DND-41 (cell line): ENCODE measurements around the gene C11orf98.

Experiments
- ATAC-seq: fragments of 200-7000 bp; cut with Tn5 transposase; 3 replicates; pipeline ENCODE4 v1.9.1; 2021; ENCODE audit warnings: low read depth; ENCODE audit not compliant: insufficient read depth
- DNase-seq: peaks from one replicate; pipeline ENCODE4 v3.0.0-alpha.2; 2020
- H2AFZ ChIP-seq: 2 replicates; pipeline ENCODE4 v1.6.0; 2012; ENCODE audit warnings: low read depth, low read length
- H3K27ac ChIP-seq: 2 replicates; pipeline ENCODE4 v1.5.1; 2012; ENCODE audit warnings: low read length, inconsistent platforms
- H3K27me3 ChIP-seq: fragments of 200-600 bp; sonication (generic); 2 replicates; pipeline ENCODE4 v1.6.0; 2012; ENCODE audit warnings: low read length, mild to moderate bottlenecking, inconsistent platforms; ENCODE audit not compliant: insufficient read depth, poor library complexity
- H3K36me3 ChIP-seq: 2 replicates; pipeline ENCODE4 v1.5.1; 2012; ENCODE audit warnings: low read length, inconsistent platforms; ENCODE audit not compliant: insufficient read depth
- H3K4me1 ChIP-seq: 2 replicates; pipeline ENCODE4 v1.5.1; 2012; ENCODE audit warnings: mild to moderate bottlenecking, low read length; ENCODE audit not compliant: insufficient read depth
- H3K4me2 ChIP-seq: 2 replicates; pipeline ENCODE4 v1.6.0; 2012; ENCODE audit warnings: mild to moderate bottlenecking, moderate library complexity, low read length, inconsistent platforms; ENCODE audit not compliant: insufficient read depth
- H3K4me3 ChIP-seq, 2 experiments: fragments of 200-600 bp in 1 of 2; shearing (Covaris generic) in 1 of 2; 2 replicates each; pipeline ENCODE4 v1.5.1; 2012 to 2016; ENCODE audit warnings: inconsistent platforms in 2 of 2, low read length in 2 of 2, mild to moderate bottlenecking in 2 of 2, low read depth in 1 of 2, moderate library complexity in 1 of 2
- H3K79me2 ChIP-seq: 2 replicates; pipeline ENCODE4 v1.6.0; 2012; ENCODE audit warnings: low read length, inconsistent platforms; ENCODE audit not compliant: insufficient read depth
- H3K9ac ChIP-seq: 2 replicates; pipeline ENCODE4 v1.6.0; 2012; ENCODE audit warnings: low read depth, mild to moderate bottlenecking, inconsistent platforms, low read length, moderate library complexity
- H3K9me3 ChIP-seq: 2 replicates; pipeline ENCODE4 v1.5.1; 2012; ENCODE audit warnings: low read length, moderate library complexity, mild to moderate bottlenecking, inconsistent platforms; ENCODE audit not compliant: insufficient read depth, severe bottlenecking
- H4K20me1 ChIP-seq: 2 replicates; pipeline ENCODE4 v1.6.0; 2012; ENCODE audit warnings: low read length; ENCODE audit not compliant: insufficient read depth
- EZH2 ChIP-seq: IDR thresholded peaks from 3 replicates; pipeline ENCODE4 v1.6.1; 2012; ENCODE audit warnings: borderline replicate concordance, low read depth, mild to moderate bottlenecking, moderate library complexity, low read length, inconsistent platforms; ENCODE audit not compliant: severe bottlenecking
- TF ChIP-seq, protein P1 (sequence below): IDR thresholded peaks from 2 replicates; pipeline ENCODE4 v1.5.1; 2012; ENCODE audit warnings: borderline replicate concordance, low read length, moderate library complexity, mild to moderate bottlenecking; ENCODE audit not compliant: poor library complexity, severe bottlenecking; ENCODE audit errors: extremely low read depth

C11orf98 gene

DNA sequence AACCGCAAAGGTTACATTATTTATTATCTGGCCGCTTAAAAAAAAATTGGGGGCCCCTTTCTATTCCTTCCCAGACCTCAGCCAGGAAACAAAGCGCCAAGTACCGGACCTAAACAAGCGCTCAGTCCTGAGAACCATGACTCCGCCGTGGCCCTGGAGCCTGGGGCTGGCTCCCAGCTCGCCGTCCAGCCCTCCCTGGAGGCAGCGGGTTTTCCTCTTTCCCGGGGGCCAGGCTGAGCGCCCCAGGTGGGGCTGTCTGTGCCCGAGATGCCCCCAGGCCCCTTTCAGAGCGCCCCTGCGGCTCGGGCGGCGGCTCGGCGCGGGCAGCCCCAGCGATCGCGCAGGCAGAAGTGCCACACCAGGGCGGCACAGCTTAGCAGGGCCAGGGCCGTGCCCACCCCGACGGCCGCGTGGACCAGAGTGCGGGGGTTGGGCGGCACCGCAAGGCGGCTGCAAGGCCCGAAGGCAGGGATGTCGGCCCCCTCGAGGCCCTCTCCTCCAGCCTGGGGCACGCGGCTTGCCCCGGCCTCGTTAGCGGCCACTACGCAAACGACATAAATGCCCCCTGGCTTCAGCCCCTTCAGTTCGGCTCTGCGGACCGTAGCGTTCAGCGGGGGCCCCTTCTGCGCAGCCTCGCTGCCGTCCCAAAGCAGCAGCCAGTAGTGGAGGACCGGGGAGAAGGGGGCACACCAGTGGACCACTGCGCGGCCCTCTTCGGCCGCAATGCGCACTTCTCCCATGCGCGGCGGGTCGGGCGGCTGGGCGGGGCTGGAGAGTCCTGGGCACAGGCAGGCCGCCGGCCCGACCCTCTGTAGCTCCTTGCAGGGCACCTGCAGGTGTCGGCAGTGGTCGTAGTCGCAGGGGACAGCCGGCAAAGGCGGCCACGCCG lies 22.7 kb upstream of the C11orf98 start:
- Histone ChIP-seq H3K4me2 (no peak overlapping the region), H3K27me3 (no peaks in the 10 kb centered on the region), H3K9me3 (no peaks in the 10 kb centered on the region), H3K27ac (no peak overlapping the region; the same call in 1 of the 2 replicates), H2AFZ (no peak overlapping the region), H3K9ac (no peak overlapping the region), H4K20me1 (no peaks in the 10 kb centered on the region), H3K79me2 (no peaks in the 10 kb centered on the region), H3K36me3 (peaks cover 26% of the 10 kb centered on the region), H3K4me3 (no peak overlapping the region), H3K4me1 (no peaks in the 10 kb centered on the region)
- no peak for TF ChIP-seq EZH2
- TF ChIP-seq, protein P1, sequence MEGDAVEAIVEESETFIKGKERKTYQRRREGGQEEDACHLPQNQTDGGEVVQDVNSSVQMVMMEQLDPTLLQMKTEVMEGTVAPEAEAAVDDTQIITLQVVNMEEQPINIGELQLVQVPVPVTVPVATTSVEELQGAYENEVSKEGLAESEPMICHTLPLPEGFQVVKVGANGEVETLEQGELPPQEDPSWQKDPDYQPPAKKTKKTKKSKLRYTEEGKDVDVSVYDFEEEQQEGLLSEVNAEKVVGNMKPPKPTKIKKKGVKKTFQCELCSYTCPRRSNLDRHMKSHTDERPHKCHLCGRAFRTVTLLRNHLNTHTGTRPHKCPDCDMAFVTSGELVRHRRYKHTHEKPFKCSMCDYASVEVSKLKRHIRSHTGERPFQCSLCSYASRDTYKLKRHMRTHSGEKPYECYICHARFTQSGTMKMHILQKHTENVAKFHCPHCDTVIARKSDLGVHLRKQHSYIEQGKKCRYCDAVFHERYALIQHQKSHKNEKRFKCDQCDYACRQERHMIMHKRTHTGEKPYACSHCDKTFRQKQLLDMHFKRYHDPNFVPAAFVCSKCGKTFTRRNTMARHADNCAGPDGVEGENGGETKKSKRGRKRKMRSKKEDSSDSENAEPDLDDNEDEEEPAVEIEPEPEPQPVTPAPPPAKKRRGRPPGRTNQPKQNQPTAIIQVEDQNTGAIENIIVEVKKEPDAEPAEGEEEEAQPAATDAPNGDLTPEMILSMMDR: no peak
- no peak for DNase-seq
- ATAC-seq: no peak

DNA sequence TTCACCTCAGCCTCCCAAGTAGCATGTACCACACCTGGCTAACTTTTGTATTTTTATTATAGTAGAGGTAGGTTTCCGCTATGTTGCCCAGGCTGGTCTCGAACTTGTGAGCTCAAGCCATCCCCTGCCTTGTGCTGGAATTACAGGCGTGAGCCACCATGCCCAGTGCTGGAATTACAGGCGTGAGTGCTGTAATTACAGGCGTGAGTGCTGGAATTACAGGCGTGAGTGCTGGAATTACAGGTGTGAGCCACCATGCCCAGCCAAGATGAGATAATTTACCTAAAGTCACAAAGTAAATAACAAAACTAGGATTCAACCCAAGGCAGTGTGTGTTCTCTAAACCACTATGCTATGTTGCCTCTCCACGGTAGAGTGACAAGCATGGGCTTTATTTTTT lies 17.5 kb upstream of the C11orf98 start:
- Histone ChIP-seq H3K4me1 (peaks cover 18% of the 10 kb centered on the region), H2AFZ (no peak overlapping the region), H3K36me3 (peaks cover 8% of the 10 kb centered on the region), H4K20me1 (peaks cover 3% of the 10 kb centered on the region; the same call in 1 of the 2 replicates), H3K27me3 (no peaks in the 10 kb centered on the region), H3K79me2 (peaks cover 17% of the 10 kb centered on the region), H3K27ac (no peak overlapping the region), H3K9ac (no peak overlapping the region), H3K4me3 (no peak overlapping the region), H3K9me3 (no peaks in the 10 kb centered on the region), H3K4me2 (no peak overlapping the region)
- no peak for DNase-seq
- TF ChIP-seq, protein P1: no peak
- TF ChIP-seq EZH2: no peak
- no peak for ATAC-seq

DNA sequence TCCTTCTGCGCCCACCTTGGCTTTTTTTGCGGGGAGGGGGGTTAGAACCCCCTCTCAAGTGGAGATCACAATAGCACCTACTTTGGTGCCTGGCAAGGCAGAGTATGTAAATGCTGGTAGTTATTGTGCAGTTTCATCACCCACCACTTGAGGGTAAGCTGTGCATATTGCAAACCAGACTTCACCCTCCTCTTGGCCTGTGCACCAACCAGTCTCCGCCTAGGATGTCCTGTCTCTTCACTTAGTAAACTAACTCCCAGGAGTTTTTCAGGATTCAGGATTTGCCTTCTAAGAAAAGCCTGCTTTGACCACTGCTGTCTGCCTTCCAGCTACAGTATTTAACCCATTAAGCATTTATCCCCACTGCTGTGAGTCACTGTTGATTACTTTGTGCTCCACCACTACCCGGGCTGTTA lies 15.8 kb upstream of the C11orf98 start:
- DNase-seq (peak; percentile 61), ATAC-seq (peak; percentile 77)
- peak overlapping the region; percentile 56 for H2AFZ ChIP-seq
- no peak overlapping the region for H3K27ac ChIP-seq
- H3K4me2 ChIP-seq: no peak overlapping the region
- peaks cover 32% of the 10 kb centered on the region for H3K79me2 ChIP-seq
- H3K27me3 ChIP-seq: no peaks in the 10 kb centered on the region
- H3K36me3 ChIP-seq: peaks cover 23% of the 10 kb centered on the region
- TF ChIP-seq, protein P1: peak; percentile 76
- TF ChIP-seq EZH2: no peak
- peak overlapping the region; percentile 1; the same call in 1 of the 2 replicates for H3K9ac ChIP-seq
- H4K20me1 ChIP-seq: peaks cover 6% of the 10 kb centered on the region; the same call in 1 of the 2 replicates
- no peaks in the 10 kb centered on the region for H3K9me3 ChIP-seq
- no peak overlapping the region for H3K4me3 ChIP-seq
- H3K4me1 ChIP-seq: peaks cover 31% of the 10 kb centered on the region
